RWPE1 (cell line): Measurements from ENCODE around the gene SHROOM4.

Experiments used
- CTCF ChIA-PET: fragments of 350-600 bp; sonication (Branson Sonifier 250); formaldehyde crosslinking; extraction: SDS; loops from one replicate; lab custom pipeline; 2021; lab: Yijun Ruan, JAX
- POLR2A ChIA-PET: fragments of 400-600 bp; formaldehyde crosslinking; extraction: SDS; loops from one replicate; lab custom pipeline; 2020; ENCODE audit warnings: antibody characterized with exemption; ENCODE audit not compliant: low non-redundant PET; lab: Yijun Ruan, JAX
- DNase-seq: peaks from one replicate; pipeline ENCODE4 v3.0.0; 2012; ENCODE audit warnings: low spot score
- H3K27ac ChIP-seq: fragments of 450-650 bp; 2 replicates; pipeline ENCODE4 v1.5.1; 2017
- TF ChIP-seq, protein P1 (sequence below): fragments of 450-650 bp; conservative IDR thresholded peaks from 2 replicates; pipeline ENCODE4 v1.5.1; 2017; ENCODE audit warnings: low read depth, mild to moderate bottlenecking

SHROOM4 gene

DNA sequence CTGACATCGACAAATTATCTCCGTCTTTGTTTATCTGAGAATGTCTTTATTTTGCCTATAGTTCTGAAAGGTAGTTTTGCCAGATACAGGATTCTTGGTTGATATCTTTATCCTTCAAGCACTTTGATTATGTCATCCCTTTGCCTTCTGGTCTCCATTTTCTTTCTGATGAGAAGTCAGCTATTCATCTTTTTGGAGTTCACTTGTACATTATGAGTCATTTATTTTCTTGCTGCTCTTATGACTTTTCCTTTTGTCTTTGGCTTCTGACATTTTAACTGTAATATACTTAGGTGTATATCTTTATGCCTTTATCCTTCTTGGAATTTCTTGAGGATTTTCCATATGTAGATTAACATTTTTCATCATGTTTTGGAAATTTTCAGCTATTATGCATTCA, 51.4 kb downstream of the SHROOM4 start:
- H3K27ac ChIP-seq: no peak overlapping the region
- ChIA-PET CTCF (no interaction called here), POLR2A (no interaction called here)
- DNase-seq: no peak
- TF ChIP-seq, protein P1, sequence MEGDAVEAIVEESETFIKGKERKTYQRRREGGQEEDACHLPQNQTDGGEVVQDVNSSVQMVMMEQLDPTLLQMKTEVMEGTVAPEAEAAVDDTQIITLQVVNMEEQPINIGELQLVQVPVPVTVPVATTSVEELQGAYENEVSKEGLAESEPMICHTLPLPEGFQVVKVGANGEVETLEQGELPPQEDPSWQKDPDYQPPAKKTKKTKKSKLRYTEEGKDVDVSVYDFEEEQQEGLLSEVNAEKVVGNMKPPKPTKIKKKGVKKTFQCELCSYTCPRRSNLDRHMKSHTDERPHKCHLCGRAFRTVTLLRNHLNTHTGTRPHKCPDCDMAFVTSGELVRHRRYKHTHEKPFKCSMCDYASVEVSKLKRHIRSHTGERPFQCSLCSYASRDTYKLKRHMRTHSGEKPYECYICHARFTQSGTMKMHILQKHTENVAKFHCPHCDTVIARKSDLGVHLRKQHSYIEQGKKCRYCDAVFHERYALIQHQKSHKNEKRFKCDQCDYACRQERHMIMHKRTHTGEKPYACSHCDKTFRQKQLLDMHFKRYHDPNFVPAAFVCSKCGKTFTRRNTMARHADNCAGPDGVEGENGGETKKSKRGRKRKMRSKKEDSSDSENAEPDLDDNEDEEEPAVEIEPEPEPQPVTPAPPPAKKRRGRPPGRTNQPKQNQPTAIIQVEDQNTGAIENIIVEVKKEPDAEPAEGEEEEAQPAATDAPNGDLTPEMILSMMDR: no peak

DNA sequence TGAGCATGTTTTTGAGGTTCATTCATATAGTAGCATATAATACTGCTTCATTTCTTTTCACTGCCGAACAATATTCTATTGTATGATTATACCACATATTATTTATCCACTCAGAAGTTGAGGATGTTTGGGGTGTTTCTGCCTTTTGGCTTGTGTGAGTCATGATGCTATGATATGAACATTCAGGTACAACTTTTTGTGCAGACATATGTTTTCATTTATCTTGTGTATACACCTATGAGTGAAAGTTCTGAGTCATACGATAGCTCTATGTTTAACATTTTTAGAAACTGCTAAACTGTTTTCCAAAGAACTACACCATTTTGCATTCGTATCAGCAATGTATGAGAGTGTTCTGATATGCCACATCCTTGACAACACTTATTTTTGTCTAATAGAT, 57.7 kb downstream of the SHROOM4 start:
- POLR2A ChIA-PET: no interaction called here
- DNase-seq: no peak
- no peak overlapping the region for H3K27ac ChIP-seq
- CTCF ChIA-PET: no interaction called here
- TF ChIP-seq, protein P1: no peak

DNA sequence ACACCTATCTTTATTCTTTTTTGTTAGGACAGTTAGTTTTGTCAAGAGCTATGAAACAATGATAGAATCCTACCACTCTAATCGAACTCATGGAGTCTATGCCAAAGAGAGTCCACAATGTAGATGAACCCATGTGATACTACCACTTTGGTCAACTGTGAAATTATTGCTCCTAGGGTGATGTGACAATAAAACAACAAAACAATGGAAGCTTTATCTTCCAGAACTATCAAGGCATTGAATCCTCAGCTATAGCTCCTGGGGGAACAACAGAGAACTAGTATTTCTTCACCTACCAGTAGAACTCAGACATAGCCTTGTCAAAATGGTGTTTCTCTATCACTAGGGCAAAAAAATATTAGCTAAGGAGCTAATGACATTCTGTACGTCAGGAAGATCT, 62.9 kb downstream of the SHROOM4 start:
- no peak for DNase-seq
- CTCF ChIA-PET: interaction anchor here (2.5 kb wide), 1 partner anchor 152 kb away, joined by 7 read pairs; no protein-coding TSS in a partner anchor

DNA sequence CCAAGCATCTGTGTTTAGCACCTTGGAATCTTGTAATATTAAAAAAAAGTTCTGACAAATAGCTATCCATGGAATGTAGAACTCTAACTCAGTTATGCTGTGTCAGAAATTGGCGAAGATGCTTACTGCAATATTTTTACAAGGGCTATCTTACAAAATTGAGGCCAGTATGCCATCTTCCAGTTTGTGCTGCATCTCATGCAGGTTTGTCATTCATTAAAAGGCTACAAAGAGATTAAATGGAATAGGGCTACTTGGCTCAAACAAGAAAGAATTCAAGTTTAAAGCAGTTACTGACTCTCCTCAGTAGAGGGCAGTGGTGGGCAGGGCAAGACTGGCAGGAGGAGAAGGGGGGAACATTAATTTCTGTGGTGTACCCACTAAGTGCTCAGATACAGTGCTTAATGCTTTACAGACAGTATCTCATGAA, 66.5 kb downstream of the SHROOM4 start:
- POLR2A ChIA-PET: no interaction called here
- peak; percentile 15 for DNase-seq

More for the DNA sequence above, 62.9 kb downstream of the SHROOM4 start:
- H3K27ac ChIP-seq: no peak overlapping the region
- POLR2A ChIA-PET: no interaction called here
- TF ChIP-seq, protein P1: no peak

DNA sequence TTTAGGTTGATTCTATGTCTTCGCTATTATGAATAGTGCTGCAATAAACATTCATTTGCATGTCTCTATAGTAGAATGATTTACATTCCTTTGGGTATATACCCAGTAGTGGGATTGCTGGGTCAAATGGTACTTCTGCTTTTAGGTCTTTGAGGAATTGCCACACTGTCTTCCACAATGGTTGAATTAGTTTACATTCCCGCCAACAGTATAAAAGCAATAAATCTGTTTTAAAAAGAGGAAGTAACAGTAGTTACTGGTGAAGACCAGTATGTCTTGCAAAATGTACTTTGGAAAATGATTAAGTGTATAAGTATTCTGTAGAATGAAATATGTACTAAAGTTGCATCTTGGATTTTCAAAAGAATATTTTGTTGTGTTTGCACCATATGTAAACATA, 77.3 kb downstream of the SHROOM4 start:
- TF ChIP-seq, protein P1: no peak
- ChIA-PET POLR2A (no interaction called here), CTCF (no interaction called here)
- DNase-seq: no peak
- no peak overlapping the region for H3K27ac ChIP-seq

More for the DNA sequence above, 66.5 kb downstream of the SHROOM4 start:
- CTCF ChIA-PET: interaction anchor here (0.6 to 1.0 kb wide), 4 partner anchors 31 to 241 kb away, joined by 3 read pairs; no protein-coding TSS in a partner anchor
- no peak overlapping the region for H3K27ac ChIP-seq
- TF ChIP-seq, protein P1: peak; percentile 56

DNA sequence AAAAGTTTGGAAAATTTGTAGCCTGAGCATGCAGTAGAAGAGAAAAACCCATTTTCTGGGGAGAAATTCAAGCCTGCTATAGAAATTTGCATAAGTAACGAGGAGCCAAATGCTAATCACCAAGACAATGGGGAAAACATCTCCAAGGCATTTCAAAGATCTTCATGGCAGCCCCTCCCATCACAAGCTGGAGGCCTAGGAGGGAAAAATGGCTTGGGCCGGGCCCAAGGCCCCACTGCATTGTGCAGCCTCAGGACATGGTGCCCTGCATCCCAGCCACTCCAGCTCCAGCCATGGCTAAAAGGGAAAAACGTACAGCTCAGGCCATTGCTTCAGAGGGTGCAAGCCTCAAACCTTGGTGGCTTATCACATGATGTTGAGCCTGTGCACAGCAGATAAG, 87.7 kb downstream of the SHROOM4 start:
- H3K27ac ChIP-seq: no peak overlapping the region
- CTCF ChIA-PET: no interaction called here
- no peak for DNase-seq
- TF ChIP-seq, protein P1: no peak
- POLR2A ChIA-PET: no interaction called here

DNA sequence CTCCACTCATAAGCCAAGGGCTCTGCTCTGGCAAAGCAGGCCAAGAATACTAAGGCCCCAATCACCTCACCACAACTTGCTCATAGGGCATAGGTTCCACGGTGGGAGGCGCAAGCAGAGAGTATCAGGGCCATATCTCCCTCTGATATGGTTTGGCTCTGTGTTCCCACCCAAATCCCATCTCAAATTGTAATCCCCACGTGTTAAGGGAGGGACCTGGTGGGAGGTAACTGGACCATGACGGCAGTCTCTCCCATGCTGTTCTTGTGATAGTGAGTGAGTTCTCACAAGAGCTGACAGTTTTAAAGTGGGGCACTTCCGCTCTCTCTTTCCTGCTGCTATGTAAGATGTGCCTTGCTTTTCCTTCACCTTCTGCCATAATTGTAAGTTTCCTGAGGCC, 88.7 kb downstream of the SHROOM4 start:
- CTCF ChIA-PET: no interaction called here
- POLR2A ChIA-PET: no interaction called here
- no peak overlapping the region for H3K27ac ChIP-seq
- no peak for DNase-seq
- TF ChIP-seq, protein P1: no peak
